PC-3 (cell line): Measurements from ENCODE around the gene CMTM2. TPM values are rescaled to one million over a fixed set of nuclear protein-coding genes. Genes with fewer than 3 reads are reported as not detected.
"Not testable (repeated sequence)": the region's sequence is repeated elsewhere in the genome, so short reads cannot be mapped to it uniquely, and the experiment has no call there.

Experiments
- ATAC-seq: fragments of 200-7000 bp; cut with Tn5 transposase; 2 replicates; pipeline ENCODE4 v1.9.1; 2020; ENCODE audit warnings: mild to moderate bottlenecking, moderate library complexity
- BruUV-seq: library from RNA; stranded (reverse); fragments of 400-500 nt; replicated peaks from 2 replicates; lab custom pipeline; 2021; lab: Mats Ljungman, UMichigan
- CTCF ChIA-PET: fragments of 300-600 bp; sonication (Branson Sonifier 250); formaldehyde crosslinking; loops from one replicate; lab custom pipeline; 2022; ENCODE audit warnings: antibody characterized with exemption; lab: Charles Lee
- POLR2A ChIA-PET: fragments of 300-600 bp; sonication (Branson Sonifier 250); formaldehyde crosslinking; loops from one replicate; lab custom pipeline; 2022; ENCODE audit warnings: antibody characterized with exemption; ENCODE audit not compliant: unreplicated experiment; lab: Charles Lee
- DNase-seq: peaks from one replicate; pipeline ENCODE4 v3.0.0-alpha.2; 2015
- H2AFZ ChIP-seq: fragments of 300-600 bp; sonication (generic); 2 replicates; pipeline ENCODE4 v1.6.0; 2016; ENCODE audit warnings: antibody characterized with exemption, low read length
- H3F3A ChIP-seq: fragments of 300-600 bp; sonication (generic); one replicate; pipeline ENCODE4 v1.6.0; 2017; ENCODE audit warnings: antibody characterized with exemption, low read length, control low read depth, mild to moderate bottlenecking; ENCODE audit not compliant: unreplicated experiment
- H3K27ac ChIP-seq: fragments of 300-600 bp; sonication (generic); 2 replicates; pipeline ENCODE4 v1.5.1; 2016; ENCODE audit warnings: mild to moderate bottlenecking, low read length
- H3K27me3 ChIP-seq: fragments of 300-600 bp; sonication (generic); 2 replicates; pipeline ENCODE4 v1.6.1; 2016; ENCODE audit warnings: low read length, mixed read lengths
- H3K36me3 ChIP-seq: fragments of 300-600 bp; sonication (generic); 2 replicates; pipeline ENCODE4 v1.6.1; 2016; ENCODE audit warnings: low read depth, mixed run types, low read length, mixed read lengths
- H3K4me1 ChIP-seq: fragments of 300-600 bp; sonication (generic); 2 replicates; pipeline ENCODE4 v1.5.1; 2016; ENCODE audit warnings: low read length; ENCODE audit not compliant: insufficient read depth
- H3K4me2 ChIP-seq: fragments of 300-600 bp; sonication (generic); 2 replicates; pipeline ENCODE4 v1.6.0; 2016; ENCODE audit warnings: low read length
- H3K4me3 ChIP-seq: fragments of 300-600 bp; sonication (generic); 2 replicates; pipeline ENCODE4 v1.5.1; 2016; ENCODE audit warnings: mild to moderate bottlenecking, low read length, mixed read lengths
- H3K79me2 ChIP-seq: fragments of 300-600 bp; sonication (generic); 2 replicates; pipeline ENCODE4 v1.6.1; 2017; ENCODE audit warnings: low read length, mixed read lengths
- H3K9ac ChIP-seq: fragments of 300-600 bp; sonication (generic); 2 replicates; pipeline ENCODE4 v1.6.0; 2016; ENCODE audit warnings: mild to moderate bottlenecking, low read length
- H3K9me2 ChIP-seq: fragments of 300-600 bp; sonication (generic); replicated peaks from 2 replicates; pipeline ENCODE4 v1.6.1; 2016; ENCODE audit warnings: mixed run types, low read length, mixed read lengths
- H3K9me3 ChIP-seq: fragments of 300-600 bp; sonication (generic); 2 replicates; pipeline ENCODE4 v1.6.1; 2016; ENCODE audit warnings: low read length, mixed read lengths
- H4K20me1 ChIP-seq: fragments of 300-600 bp; sonication (generic); 2 replicates; pipeline ENCODE4 v1.6.1; 2016; ENCODE audit warnings: low read length, mixed read lengths
- EZH2 ChIP-seq: fragments of 300-600 bp; sonication (generic); IDR thresholded peaks from one replicate; pipeline ENCODE4 v1.6.1; 2017; ENCODE audit warnings: antibody characterized with exemption, mild to moderate bottlenecking, low read length; ENCODE audit not compliant: unreplicated experiment
- EZH2phosphoT487 ChIP-seq: fragments of 300-600 bp; sonication (generic); IDR thresholded peaks from 2 replicates; pipeline ENCODE4 v1.6.1; 2018; ENCODE audit warnings: mild to moderate bottlenecking, antibody characterized with exemption, low read length, borderline replicate concordance
- intact Hi-C: fragments of 100-400 bp; cut with micrococcal nuclease; formaldehyde crosslinking; loops from 2 replicates; pipeline ENCODE4 v1.9.0; 2023
- total RNA-seq: library from RNA; depleted of rRNA; stranded (reverse); fragments of >200 nt; gene quantifications from 2 replicates; pipeline ENCODE4 v1.2.3, GENCODE V29; 2014
- TF ChIP-seq, protein P1 (sequence below): fragments of 300-600 bp; sonication (generic); conservative IDR thresholded peaks from 2 replicates; pipeline ENCODE4 v1.5.1; 2017; ENCODE audit warnings: antibody characterized with exemption, low read depth, mild to moderate bottlenecking, low read length

CMTM2 gene
- total RNA-seq, 1 experiment from 2014 or later, result not detected

DNA sequence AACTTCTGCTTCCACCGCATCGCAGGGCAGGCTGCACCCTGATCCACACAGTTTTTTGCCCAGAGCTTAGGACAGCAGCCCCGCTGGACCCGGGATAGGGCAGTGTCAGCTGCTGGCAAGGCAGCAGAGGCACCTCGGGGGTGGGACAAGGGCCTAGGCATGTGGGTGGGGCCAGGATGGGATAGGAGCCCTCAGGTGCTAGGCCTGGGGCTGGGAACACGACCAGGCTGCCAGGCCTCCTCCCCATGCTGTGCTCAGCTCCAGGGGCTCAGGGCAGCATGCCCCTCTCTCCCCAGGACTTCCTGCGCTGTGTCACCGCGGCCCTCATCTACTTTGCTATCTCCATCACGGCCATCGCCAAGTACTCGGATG, 29.9 kb downstream of the CMTM2 start:
- H3K4me1 ChIP-seq, result peaks cover 6% of the 10 kb centered on the region; the same call in 1 of the 2 replicates
- no peaks in the 10 kb centered on the region for H3F3A ChIP-seq
- H2AFZ ChIP-seq, result no peak overlapping the region
- no peaks in the 10 kb centered on the region for H3K9me3 ChIP-seq
- no peaks in the 10 kb centered on the region for H3K9me2 ChIP-seq
- TF ChIP-seq EZH2 (no peak), EZH2phosphoT487 (no peak)
- TF ChIP-seq, protein P1, sequence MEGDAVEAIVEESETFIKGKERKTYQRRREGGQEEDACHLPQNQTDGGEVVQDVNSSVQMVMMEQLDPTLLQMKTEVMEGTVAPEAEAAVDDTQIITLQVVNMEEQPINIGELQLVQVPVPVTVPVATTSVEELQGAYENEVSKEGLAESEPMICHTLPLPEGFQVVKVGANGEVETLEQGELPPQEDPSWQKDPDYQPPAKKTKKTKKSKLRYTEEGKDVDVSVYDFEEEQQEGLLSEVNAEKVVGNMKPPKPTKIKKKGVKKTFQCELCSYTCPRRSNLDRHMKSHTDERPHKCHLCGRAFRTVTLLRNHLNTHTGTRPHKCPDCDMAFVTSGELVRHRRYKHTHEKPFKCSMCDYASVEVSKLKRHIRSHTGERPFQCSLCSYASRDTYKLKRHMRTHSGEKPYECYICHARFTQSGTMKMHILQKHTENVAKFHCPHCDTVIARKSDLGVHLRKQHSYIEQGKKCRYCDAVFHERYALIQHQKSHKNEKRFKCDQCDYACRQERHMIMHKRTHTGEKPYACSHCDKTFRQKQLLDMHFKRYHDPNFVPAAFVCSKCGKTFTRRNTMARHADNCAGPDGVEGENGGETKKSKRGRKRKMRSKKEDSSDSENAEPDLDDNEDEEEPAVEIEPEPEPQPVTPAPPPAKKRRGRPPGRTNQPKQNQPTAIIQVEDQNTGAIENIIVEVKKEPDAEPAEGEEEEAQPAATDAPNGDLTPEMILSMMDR, result no peak
- H3K4me2 ChIP-seq, result no peak overlapping the region
- ChIA-PET POLR2A (no interaction called here), CTCF (interaction anchor here (0.6 to 1.3 kb wide), 12 partner anchors 8 to 264 kb away, joined by 3 to 7 read pairs (median 4); no protein-coding TSS in a partner anchor)
- H3K27me3 ChIP-seq, result no peaks in the 10 kb centered on the region
- no peaks in the 10 kb centered on the region for H4K20me1 ChIP-seq
- intact Hi-C loops, result loop anchor here (10.0 kb wide), 1 partner anchor 86 kb away; the partner anchor contains the start of gene CMTM4
- no peak overlapping the region for H3K9ac ChIP-seq
- no peak for ATAC-seq
- no peak overlapping the region for H3K4me3 ChIP-seq
- no peak overlapping the region for H3K27ac ChIP-seq
- H3K36me3 ChIP-seq, result no peaks in the 10 kb centered on the region; the same call in 1 of the 2 replicates
- BruUV-seq, result no TSS peak
- no peak for DNase-seq
- H3K79me2 ChIP-seq, result no peaks in the 10 kb centered on the region

DNA sequence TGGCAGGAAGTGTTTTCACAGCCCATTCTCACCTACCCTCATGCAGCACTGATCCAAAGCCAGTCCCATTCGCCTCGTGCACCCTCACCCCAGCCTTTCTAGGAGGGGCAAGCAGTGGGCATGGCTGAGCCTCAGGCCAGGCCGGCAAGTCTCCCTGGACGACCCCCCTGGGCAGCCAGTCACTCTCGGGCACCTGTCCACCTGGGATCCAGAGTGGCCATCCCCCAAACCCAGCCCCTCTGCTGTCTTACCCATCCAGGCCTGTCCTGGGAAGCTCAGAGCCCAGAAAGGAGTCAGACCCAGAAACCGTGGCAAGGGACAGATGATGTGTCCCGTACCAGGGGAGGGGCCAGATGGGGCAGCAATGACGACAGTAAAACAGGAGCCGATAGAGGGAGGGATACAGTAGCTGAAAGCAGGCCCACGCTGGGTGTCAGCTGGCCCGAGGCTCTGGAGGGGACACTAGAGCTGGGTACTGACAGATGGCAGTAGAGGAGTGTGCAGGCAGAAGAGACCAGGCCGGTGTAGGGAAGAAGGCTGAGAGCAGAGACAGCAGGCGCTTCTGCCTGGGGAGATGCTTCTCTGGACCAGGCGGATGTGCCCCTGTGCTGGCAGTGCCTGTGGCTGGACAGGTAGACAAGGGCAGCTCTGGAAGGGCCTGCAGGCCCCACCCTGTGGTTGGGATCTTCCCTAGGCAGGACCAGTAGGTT, 31.0 kb downstream of the CMTM2 start:
- no TSS peak for BruUV-seq
- H3F3A ChIP-seq, result no peaks in the 10 kb centered on the region
- no peaks in the 10 kb centered on the region for H3K27me3 ChIP-seq
- ATAC-seq (no peak), DNase-seq (no peak)
- TF ChIP-seq EZH2 (no peak), EZH2phosphoT487 (no peak)
- TF ChIP-seq, protein P1, result no peak
- H3K9me2 ChIP-seq, result no peaks in the 10 kb centered on the region
- H3K36me3 ChIP-seq, result no peaks in the 10 kb centered on the region; the same call in 1 of the 2 replicates
- peaks cover 6% of the 10 kb centered on the region; the same call in 1 of the 2 replicates for H3K4me1 ChIP-seq
- no peak overlapping the region for H3K4me3 ChIP-seq
- intact Hi-C loops, result no loop called here
- no peaks in the 10 kb centered on the region for H4K20me1 ChIP-seq
- no peak overlapping the region for H3K4me2 ChIP-seq
- ChIA-PET POLR2A (interaction anchor here (0.5 kb wide), 1 partner anchor 146 kb away, joined by 3 read pairs; no protein-coding TSS in a partner anchor), CTCF (no interaction called here)
- no peaks in the 10 kb centered on the region for H3K9me3 ChIP-seq
- no peak overlapping the region for H3K9ac ChIP-seq
- H3K27ac ChIP-seq, result no peak overlapping the region
- H2AFZ ChIP-seq, result no peak overlapping the region
- H3K79me2 ChIP-seq, result no peaks in the 10 kb centered on the region

DNA sequence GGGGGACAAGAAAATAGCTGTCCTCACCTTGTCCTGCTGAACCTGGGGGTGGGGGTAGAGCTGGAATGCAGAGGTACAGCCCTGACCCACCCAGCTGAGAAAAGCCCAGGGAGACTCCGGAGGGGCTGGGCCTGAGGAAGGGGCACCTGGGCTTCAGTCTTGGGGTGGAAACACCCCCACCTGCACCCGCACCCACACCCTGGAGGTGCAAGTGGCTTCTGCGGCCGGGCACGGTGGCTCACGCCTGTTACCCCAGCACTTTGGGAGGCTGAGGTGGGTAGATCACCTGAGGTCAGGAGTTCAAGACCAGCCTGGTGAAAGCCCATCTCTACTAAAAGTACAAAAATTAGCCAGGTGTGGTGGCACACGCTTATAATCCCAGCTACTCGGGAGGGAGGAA, 32.6 kb downstream of the CMTM2 start:
- ATAC-seq, H4K20me1 ChIP-seq, H3K4me2 ChIP-seq, H3K9me2 ChIP-seq, BruUV-seq, H3K36me3 ChIP-seq, H3K79me2 ChIP-seq, H3K27me3 ChIP-seq, intact Hi-C loops, H3K4me3 ChIP-seq, DNase-seq, H3K9ac ChIP-seq, H3K27ac ChIP-seq, H3F3A ChIP-seq, H2AFZ ChIP-seq, H3K4me1 ChIP-seq, H3K9me3 ChIP-seq, POLR2A ChIA-PET, CTCF ChIA-PET: not testable (repeated sequence)
